C4-2B (cell line): ENCODE results near the gene RPS29.

Experiments used
- ZFX ChIP-seq: fragments of 450-650 bp; IDR thresholded peaks from 2 replicates; pipeline ENCODE4 v1.6.1; 2017
- TF ChIP-seq, protein P1 (sequence below): fragments of 450-650 bp; conservative IDR thresholded peaks from 2 replicates; pipeline ENCODE4 v1.5.1; 2017; ENCODE audit warnings: mild to moderate bottlenecking

DNA sequence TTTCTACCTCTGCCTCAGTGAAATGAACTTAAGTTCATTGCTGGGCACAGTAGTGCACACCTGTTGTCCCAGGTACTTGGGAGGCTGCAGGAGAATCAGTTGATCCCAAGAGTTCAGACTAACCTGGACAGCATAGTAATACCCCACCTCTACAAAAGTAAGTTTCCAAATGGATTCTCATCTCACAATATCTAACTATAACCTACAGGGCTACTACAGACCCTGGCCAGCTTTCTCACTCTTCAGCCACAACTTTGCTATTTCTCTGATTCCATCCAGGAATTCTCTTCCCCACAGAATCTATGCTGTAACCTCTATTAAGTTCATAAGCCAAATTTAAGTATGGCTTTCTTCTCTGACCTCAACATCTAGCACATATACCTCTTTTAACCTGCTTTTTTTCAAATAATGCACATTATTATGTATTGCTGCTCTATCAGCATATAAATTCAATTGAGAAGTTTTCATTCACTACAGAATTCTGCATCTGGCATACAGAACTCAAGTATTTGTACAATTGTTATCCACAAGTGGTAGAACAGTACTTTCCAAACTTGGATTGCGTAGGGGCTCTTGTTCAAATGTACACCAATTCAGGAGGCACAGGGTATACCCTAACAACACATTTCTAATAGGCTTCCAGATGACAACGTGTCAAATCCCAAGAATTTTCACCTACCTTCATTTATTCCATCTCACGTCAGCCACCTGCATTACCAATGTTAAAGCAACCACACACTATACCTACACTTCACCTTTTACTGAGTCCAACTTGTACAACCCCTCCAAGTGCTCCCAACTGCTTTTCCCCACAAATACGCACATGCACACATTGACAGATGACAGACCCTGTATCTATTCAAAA lies 3.8 kb downstream of the RPS29 start:
- TF ChIP-seq, protein P1, sequence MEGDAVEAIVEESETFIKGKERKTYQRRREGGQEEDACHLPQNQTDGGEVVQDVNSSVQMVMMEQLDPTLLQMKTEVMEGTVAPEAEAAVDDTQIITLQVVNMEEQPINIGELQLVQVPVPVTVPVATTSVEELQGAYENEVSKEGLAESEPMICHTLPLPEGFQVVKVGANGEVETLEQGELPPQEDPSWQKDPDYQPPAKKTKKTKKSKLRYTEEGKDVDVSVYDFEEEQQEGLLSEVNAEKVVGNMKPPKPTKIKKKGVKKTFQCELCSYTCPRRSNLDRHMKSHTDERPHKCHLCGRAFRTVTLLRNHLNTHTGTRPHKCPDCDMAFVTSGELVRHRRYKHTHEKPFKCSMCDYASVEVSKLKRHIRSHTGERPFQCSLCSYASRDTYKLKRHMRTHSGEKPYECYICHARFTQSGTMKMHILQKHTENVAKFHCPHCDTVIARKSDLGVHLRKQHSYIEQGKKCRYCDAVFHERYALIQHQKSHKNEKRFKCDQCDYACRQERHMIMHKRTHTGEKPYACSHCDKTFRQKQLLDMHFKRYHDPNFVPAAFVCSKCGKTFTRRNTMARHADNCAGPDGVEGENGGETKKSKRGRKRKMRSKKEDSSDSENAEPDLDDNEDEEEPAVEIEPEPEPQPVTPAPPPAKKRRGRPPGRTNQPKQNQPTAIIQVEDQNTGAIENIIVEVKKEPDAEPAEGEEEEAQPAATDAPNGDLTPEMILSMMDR: no peak
- no peak for TF ChIP-seq ZFX
